Measurements from ENCODE around the gene LRRC34.

- TF ChIP-seq POLR2AphosphoS5 (IDR thresholded peaks at IDR 0.05; ENCODE audit: borderline replicate concordance, low read depth, low read length) (no peak), EZH2 (IDR thresholded peaks at IDR 0.05) (no peak), FOXP2 (optimal IDR thresholded peaks at IDR 0.05; ENCODE audit: control extremely low read depth, extremely low read length, insufficient read depth) (no peak)
Measured at GRCh38 chr3:169815590-169816150, 3.0 kb upstream of the LRRC34 start.
